ENCODE data around the gene DAZAP1. TPM values are rescaled to one million over a fixed set of nuclear protein-coding genes. Genes with fewer than 3 reads are reported as not detected.

The DAZAP1 gene
- polyA plus RNA-seq, 1 donor (not counting 4 experiments of a cell fraction or from before 2014, with no cell fraction given): 99.2 TPM

- Histone ChIP-seq H3K9me1 (ENCODE audit: control insufficient read depth, extremely low read depth, insufficient read depth, low read length) (no peaks in the 10 kb centered on the region), H3K9ac (ENCODE audit: control insufficient read depth, extremely low read depth, insufficient read depth, low read length) (no peak overlapping the region), H3K4me2 (ENCODE audit: control insufficient read depth, extremely low read depth, insufficient read depth, low read depth, low read length) (peak overlapping the region; percentile 51), H2AFZ (ENCODE audit: control insufficient read depth, low read length) (no peak overlapping the region), H3K27me3 (ENCODE audit: control insufficient read depth, extremely low read depth, insufficient read depth, low read length) (peaks cover 18% of the 10 kb centered on the region), H3K36me3 (ENCODE audit: control insufficient read depth in 2 of 2, extremely low read depth in 1 of 2, insufficient read depth in 2 of 2, low read length in 2 of 2) (peaks cover 3 to 5% of the 10 kb centered on the region in 2 experiments), H3K4me3 (ENCODE audit: control insufficient read depth in 2 of 3, extremely low read depth in 1 of 3, insufficient read depth in 2 of 3, low read depth in 1 of 3, low read length in 3 of 3) (no peak overlapping the region), H3K27ac (ENCODE audit: control insufficient read depth, insufficient read depth, low read length) (no peak overlapping the region), H4K20me1 (ENCODE audit: control insufficient read depth, extremely low read depth, insufficient read depth, low read length) (no peaks in the 10 kb centered on the region), H3K4me1 (ENCODE audit: control insufficient read depth, extremely low read depth, insufficient read depth, low read length) (peaks cover 14% of the 10 kb centered on the region), H3K9me3 (ENCODE audit: control insufficient read depth, low read depth, low read length) (no peaks in the 10 kb centered on the region), H3K79me2 (ENCODE audit: control insufficient read depth, insufficient read depth, low read length) (no peaks in the 10 kb centered on the region)
- DNase-seq (ENCODE audit: low read depth, low spot score) (no peak), FAIRE-seq (peak; percentile 26)
- dilution Hi-C loops (cut with MboI; ENCODE audit: extremely low pct_ligation_motif_present, low sequenced_read_pairs): no loop called here
- TF ChIP-seq EZH2 (IDR thresholded peaks at IDR 0.05; ENCODE audit: low read length) (no peak), CTCF (optimal IDR thresholded peaks at IDR 0.05 in 1 of 3, IDR thresholded peaks at IDR 0.05 in 1 of 3, conservative IDR thresholded peaks at IDR 0.05 in 1 of 3; ENCODE audit: extremely low read depth in 1 of 3, insufficient read depth in 2 of 3, low read length in 3 of 3) (no peak)
Observed at GRCh38 chr19:1394252-1395193, 12.9 kb upstream of the DAZAP1 start.

- H3K4me2 ChIP-seq (ENCODE audit: control insufficient read depth, extremely low read depth, insufficient read depth, low read depth, low read length): peak overlapping the region; percentile 10
- H3K27me3 ChIP-seq (ENCODE audit: control insufficient read depth, extremely low read depth, insufficient read depth, low read length): peaks cover 18% of the 10 kb centered on the region
- H2AFZ ChIP-seq (ENCODE audit: control insufficient read depth, low read length): no peak overlapping the region
- dilution Hi-C loops (cut with MboI; ENCODE audit: extremely low pct_ligation_motif_present, low sequenced_read_pairs): no loop called here
- no peak for FAIRE-seq
- TF ChIP-seq EZH2 (IDR thresholded peaks at IDR 0.05; ENCODE audit: low read length): peak; percentile 44
- TF ChIP-seq CTCF (optimal IDR thresholded peaks at IDR 0.05 in 1 of 3, IDR thresholded peaks at IDR 0.05 in 1 of 3, conservative IDR thresholded peaks at IDR 0.05 in 1 of 3; ENCODE audit: extremely low read depth in 1 of 3, insufficient read depth in 2 of 3, low read length in 3 of 3): no peak
- no peak overlapping the region for H3K9ac ChIP-seq (ENCODE audit: control insufficient read depth, extremely low read depth, insufficient read depth, low read length)
- no peaks in the 10 kb centered on the region for H4K20me1 ChIP-seq (ENCODE audit: control insufficient read depth, extremely low read depth, insufficient read depth, low read length)
- no peaks in the 10 kb centered on the region for H3K9me1 ChIP-seq (ENCODE audit: control insufficient read depth, extremely low read depth, insufficient read depth, low read length)
- H3K4me3 ChIP-seq (ENCODE audit: control insufficient read depth in 2 of 3, extremely low read depth in 1 of 3, insufficient read depth in 2 of 3, low read depth in 1 of 3, low read length in 3 of 3): no peak overlapping the region
- no peaks in the 10 kb centered on the region for H3K9me3 ChIP-seq (ENCODE audit: control insufficient read depth, low read depth, low read length)
- no peak overlapping the region for H3K27ac ChIP-seq (ENCODE audit: control insufficient read depth, insufficient read depth, low read length)
- H3K4me1 ChIP-seq (ENCODE audit: control insufficient read depth, extremely low read depth, insufficient read depth, low read length): peaks cover 16% of the 10 kb centered on the region
- no peak for DNase-seq (ENCODE audit: low read depth, low spot score)
- H3K79me2 ChIP-seq (ENCODE audit: control insufficient read depth, insufficient read depth, low read length): no peaks in the 10 kb centered on the region
- H3K36me3 ChIP-seq (ENCODE audit: control insufficient read depth in 2 of 2, extremely low read depth in 1 of 2, insufficient read depth in 2 of 2, low read length in 2 of 2): peaks cover 3 to 5% of the 10 kb centered on the region in 2 experiments
Observed at GRCh38 chr19:1395194-1396018, 12.0 kb upstream of the DAZAP1 start.

All from keratinocyte (primary cell).